Vagina (tissue), 2 donors: Measurements from ENCODE around the gene ARID2. TPM values are rescaled to one million over a fixed set of nuclear protein-coding genes. Genes with fewer than 3 reads are reported as not detected.

Experiments used
- DNase-seq, 2 donors: peaks; one replicate each; pipeline ENCODE4 v3.0.0-alpha.2; 2017; ENCODE audit errors: extremely low spot score in 2 of 2
- H3K27ac ChIP-seq: fragments of 200-600 bp; sonication (generic); one replicate; pipeline ENCODE4 v1.5.1; 2019
- H3K27me3 ChIP-seq: fragments of 200-600 bp; sonication (generic); one replicate; pipeline ENCODE4 v1.5.1; 2019
- H3K36me3 ChIP-seq, 2 donors: fragments of 200-600 bp; sonication (generic); one replicate each; pipeline ENCODE4 v1.5.1; 2017 to 2019
- H3K4me1 ChIP-seq: fragments of 200-600 bp; sonication (generic); one replicate; pipeline ENCODE4 v1.5.1; 2019
- H3K4me3 ChIP-seq, 2 donors: fragments of 200-600 bp; sonication (generic); 1 replicate in 1 of 2; 2 replicates in 1 of 2; pipeline ENCODE4 v1.5.1; 2016 to 2019
- H3K9me3 ChIP-seq: fragments of 200-600 bp; sonication (generic); one replicate; pipeline ENCODE4 v1.5.1; 2019
- CTCF ChIP-seq, 3 experiments: fragments of 450-650 bp in 2 of 3; fragments of 200-600 bp in 1 of 3; sonication (generic) in 1 of 3; IDR thresholded peaks; one replicate each; pipeline ENCODE4 v1.5.1; 2017 to 2019; ENCODE audit warnings: antibody characterized with exemption in 3 of 3, mild to moderate bottlenecking in 2 of 3, moderate library complexity in 2 of 3
- POLR2A ChIP-seq, 2 donors: fragments of 450-650 bp; IDR thresholded peaks; one replicate each; pipeline ENCODE4 v1.6.1; 2017; ENCODE audit warnings: antibody characterized with exemption in 2 of 2, mild to moderate bottlenecking in 2 of 2, moderate library complexity in 2 of 2
- POLR2AphosphoS5 ChIP-seq, 2 donors: sonication (generic); formaldehyde crosslinking; IDR thresholded peaks; one replicate each; pipeline ENCODE4 v1.9.0; 2017; ENCODE audit warnings: antibody characterized with exemption in 2 of 2, mild to moderate bottlenecking in 2 of 2, low read depth in 1 of 2; ENCODE audit not compliant: insufficient read depth in 1 of 2
- intact Hi-C: fragments of 100-400 bp; cut with DNase I; formaldehyde crosslinking; loops from one replicate; pipeline ENCODE4 v1.15.1; 2023
- total RNA-seq: library from RNA; depleted of rRNA; stranded (reverse); fragments of >200 nt; gene quantifications from one replicate; pipeline ENCODE4 v1.2.3, GENCODE V29; 2016

Gene ARID2
- total RNA-seq, 1 donor from 2014 or later, result 39.0 TPM

GRCh38 chr12:45708363-45708762 lies 21.1 kb upstream of the ARID2 start:
- Histone ChIP-seq H3K4me1 (no peaks in the 10 kb centered on the region), H3K4me3 (no peak overlapping the region), H3K9me3 (no peaks in the 10 kb centered on the region), H3K36me3 (no peaks in the 10 kb centered on the region), H3K27me3 (no peaks in the 10 kb centered on the region), H3K27ac (no peak overlapping the region)
- no peak for TF ChIP-seq POLR2AphosphoS5 (IDR thresholded peaks at IDR 0.05; ENCODE audit: insufficient read depth in 1 of 2, low read depth in 1 of 2)
- TF ChIP-seq CTCF (IDR thresholded peaks at IDR 0.05), result no peak
- no peak for TF ChIP-seq POLR2A (IDR thresholded peaks at IDR 0.05)
- DNase-seq, result no peak
- intact Hi-C loops, result no loop called here

- no peak for DNase-seq
- Histone ChIP-seq H3K27me3 (no peaks in the 10 kb centered on the region), H3K36me3 (no peaks in the 10 kb centered on the region), H3K4me1 (no peaks in the 10 kb centered on the region), H3K27ac (no peak overlapping the region), H3K4me3 (no peak overlapping the region), H3K9me3 (no peaks in the 10 kb centered on the region)
- no peak for TF ChIP-seq POLR2AphosphoS5 (IDR thresholded peaks at IDR 0.05; ENCODE audit: insufficient read depth in 1 of 2, low read depth in 1 of 2)
- no peak for TF ChIP-seq POLR2A (IDR thresholded peaks at IDR 0.05)
- no peak for TF ChIP-seq CTCF (IDR thresholded peaks at IDR 0.05)
- intact Hi-C loops, result no loop called here
These were observed 20.6 kb upstream of the ARID2 start for GRCh38 chr12:45708901-45709300.

- TF ChIP-seq POLR2A (IDR thresholded peaks at IDR 0.05) (no peak), CTCF (IDR thresholded peaks at IDR 0.05) (no peak), POLR2AphosphoS5 (IDR thresholded peaks at IDR 0.05; ENCODE audit: insufficient read depth in 1 of 2, low read depth in 1 of 2) (no peak)
- Histone ChIP-seq H3K4me3 (no peak overlapping the region), H3K36me3 (no peaks in the 10 kb centered on the region), H3K9me3 (no peaks in the 10 kb centered on the region), H3K27me3 (no peaks in the 10 kb centered on the region), H3K27ac (no peak overlapping the region), H3K4me1 (no peaks in the 10 kb centered on the region)
- intact Hi-C loops, result no loop called here
- no peak for DNase-seq
These were observed 17.2 kb upstream of the ARID2 start for GRCh38 chr12:45712319-45712718.

DNA sequence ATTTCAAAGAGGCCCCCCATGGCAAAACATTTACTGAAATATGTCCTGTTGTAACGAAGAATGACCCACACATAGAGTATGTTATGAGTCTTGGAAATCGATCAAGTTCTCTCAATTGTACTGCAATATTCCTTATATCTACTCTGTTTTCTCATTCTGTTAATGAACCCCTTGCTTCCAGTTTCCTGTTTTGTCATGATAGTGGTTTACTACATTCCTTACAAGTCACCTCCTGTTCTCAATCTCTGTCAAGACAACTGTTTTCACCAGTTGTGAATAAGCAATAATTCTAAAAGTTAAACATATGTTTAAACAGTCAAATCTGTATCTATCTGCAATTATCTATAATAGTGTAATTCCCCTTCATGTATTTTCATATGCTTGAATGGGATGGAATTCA lies 16.4 kb upstream of the ARID2 start:
- intact Hi-C loops, result no loop called here
- H3K36me3 ChIP-seq, result no peaks in the 10 kb centered on the region
- H3K4me1 ChIP-seq, result no peaks in the 10 kb centered on the region
- no peaks in the 10 kb centered on the region for H3K9me3 ChIP-seq
- DNase-seq, result no peak
- H3K4me3 ChIP-seq, result no peak overlapping the region
- TF ChIP-seq POLR2A (IDR thresholded peaks at IDR 0.05) (no peak), POLR2AphosphoS5 (IDR thresholded peaks at IDR 0.05; ENCODE audit: insufficient read depth in 1 of 2, low read depth in 1 of 2) (no peak), CTCF (IDR thresholded peaks at IDR 0.05) (no peak)
- H3K27ac ChIP-seq, result no peak overlapping the region
- H3K27me3 ChIP-seq, result no peaks in the 10 kb centered on the region

GRCh38 chr12:45718306-45718705 lies 11.2 kb upstream of the ARID2 start:
- intact Hi-C loops, result no loop called here
- H3K9me3 ChIP-seq, result no peaks in the 10 kb centered on the region
- TF ChIP-seq POLR2A (IDR thresholded peaks at IDR 0.05) (no peak), POLR2AphosphoS5 (IDR thresholded peaks at IDR 0.05; ENCODE audit: insufficient read depth in 1 of 2, low read depth in 1 of 2) (no peak), CTCF (IDR thresholded peaks at IDR 0.05) (no peak)

More at GRCh38 chr12:45718306-45718705, 11.2 kb upstream of the ARID2 start:
- Histone ChIP-seq H3K27me3 (no peaks in the 10 kb centered on the region), H3K27ac (no peak overlapping the region), H3K36me3 (no peaks in the 10 kb centered on the region), H3K4me3 (no peak overlapping the region), H3K4me1 (peaks cover 28% of the 10 kb centered on the region)
- DNase-seq, result no peak
